ENCODE measurements around the gene SLC16A9.

DNA sequence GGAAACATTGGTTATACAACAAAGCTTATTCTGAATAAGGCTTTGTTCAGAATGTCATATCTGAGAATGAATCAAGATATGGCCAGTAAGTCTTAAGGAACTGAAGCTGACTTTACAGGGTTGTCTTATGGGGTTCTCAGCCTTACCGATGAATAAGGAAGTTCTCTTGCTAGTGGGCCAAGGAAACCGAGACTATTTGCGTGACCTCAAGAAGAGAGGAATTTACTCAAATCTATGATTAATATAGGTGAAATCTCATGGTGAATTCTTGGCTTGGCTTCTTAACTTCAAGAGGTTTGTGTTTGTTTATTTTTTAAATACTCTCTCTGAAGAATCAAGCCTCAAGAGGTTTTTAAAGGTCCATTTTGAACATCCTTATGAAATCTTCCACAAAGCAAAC, 48.3 kb upstream of the SLC16A9 start:
- TF ChIP-seq, protein P1, sequence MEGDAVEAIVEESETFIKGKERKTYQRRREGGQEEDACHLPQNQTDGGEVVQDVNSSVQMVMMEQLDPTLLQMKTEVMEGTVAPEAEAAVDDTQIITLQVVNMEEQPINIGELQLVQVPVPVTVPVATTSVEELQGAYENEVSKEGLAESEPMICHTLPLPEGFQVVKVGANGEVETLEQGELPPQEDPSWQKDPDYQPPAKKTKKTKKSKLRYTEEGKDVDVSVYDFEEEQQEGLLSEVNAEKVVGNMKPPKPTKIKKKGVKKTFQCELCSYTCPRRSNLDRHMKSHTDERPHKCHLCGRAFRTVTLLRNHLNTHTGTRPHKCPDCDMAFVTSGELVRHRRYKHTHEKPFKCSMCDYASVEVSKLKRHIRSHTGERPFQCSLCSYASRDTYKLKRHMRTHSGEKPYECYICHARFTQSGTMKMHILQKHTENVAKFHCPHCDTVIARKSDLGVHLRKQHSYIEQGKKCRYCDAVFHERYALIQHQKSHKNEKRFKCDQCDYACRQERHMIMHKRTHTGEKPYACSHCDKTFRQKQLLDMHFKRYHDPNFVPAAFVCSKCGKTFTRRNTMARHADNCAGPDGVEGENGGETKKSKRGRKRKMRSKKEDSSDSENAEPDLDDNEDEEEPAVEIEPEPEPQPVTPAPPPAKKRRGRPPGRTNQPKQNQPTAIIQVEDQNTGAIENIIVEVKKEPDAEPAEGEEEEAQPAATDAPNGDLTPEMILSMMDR (IDR thresholded peaks at IDR 0.05): no peak
- no peak for TF ChIP-seq POLR2A (IDR thresholded peaks at IDR 0.05)
